H7 (cell line): Measurements from ENCODE around the gene SCG5. TPM values are rescaled to one million over a fixed set of nuclear protein-coding genes. Genes with fewer than 3 reads are reported as not detected.

Source experiments
- DNase-seq: peaks from one replicate; pipeline ENCODE4 v3.0.0; 2012
- H3K27me3 ChIP-seq: 2 replicates; pipeline ENCODE4 v1.6.0; 2011; ENCODE audit warnings: mild to moderate bottlenecking, low read length; ENCODE audit not compliant: control insufficient read depth, insufficient read depth
- H3K36me3 ChIP-seq: replicated peaks from 2 replicates; pipeline ENCODE4 v1.5.1; 2011; ENCODE audit warnings: low read length; ENCODE audit not compliant: control insufficient read depth, insufficient read depth
- H3K4me3 ChIP-seq: 2 replicates; pipeline ENCODE4 v1.5.1; 2011; ENCODE audit warnings: low read depth, mild to moderate bottlenecking, control low read depth, low read length, moderate library complexity; ENCODE audit not compliant: insufficient read depth
- total RNA-seq: library from RNA; depleted of rRNA; stranded (reverse); fragments of >200 nt; shearing (Covaris generic); gene quantifications from 2 replicates; pipeline ENCODE4 v1.2.3, GENCODE V29; 2014; rRNA removed

SCG5 gene
- total RNA-seq, 1 experiment from 2014 or later = 6.0 TPM

GRCh38 chr15:32737304-32737703, 95.8 kb downstream of the SCG5 start:
- Histone ChIP-seq H3K4me3 (no peak overlapping the region), H3K36me3 (no peaks in the 10 kb centered on the region), H3K27me3 (no peaks in the 10 kb centered on the region)
- no peak for DNase-seq

GRCh38 chr15:32738666-32739065, 97.2 kb downstream of the SCG5 start:
- Histone ChIP-seq H3K36me3 (no peaks in the 10 kb centered on the region), H3K4me3 (no peak overlapping the region), H3K27me3 (no peaks in the 10 kb centered on the region)
- no peak for DNase-seq

GRCh38 chr15:32739522-32740063, 98.1 kb downstream of the SCG5 start:
- no peaks in the 10 kb centered on the region for H3K27me3 ChIP-seq
- H3K4me3 ChIP-seq = no peak overlapping the region
- no peak for DNase-seq
- H3K36me3 ChIP-seq = no peaks in the 10 kb centered on the region

- DNase-seq = no peak
- Histone ChIP-seq H3K4me3 (no peak overlapping the region), H3K27me3 (no peaks in the 10 kb centered on the region), H3K36me3 (no peaks in the 10 kb centered on the region)
Measured at GRCh38 chr15:32743411-32744140, 102.1 kb downstream of the SCG5 start.

- DNase-seq = no peak
- Histone ChIP-seq H3K4me3 (no peak overlapping the region), H3K27me3 (no peaks in the 10 kb centered on the region), H3K36me3 (no peaks in the 10 kb centered on the region)
Measured at GRCh38 chr15:32746116-32746857, 104.8 kb downstream of the SCG5 start.

Other genes starting within 250 kb of the SCG5 start
- 0.59 TPM in 1 of 2 replicates, not detected in the other for gene GOLGA8K, start 238.4 kb upstream of the SCG5 start, total RNA-seq
- 0.10 and 0.15 TPM in 2 replicates for gene GOLGA8O, start 186.1 kb upstream of the SCG5 start, total RNA-seq
- gene GOLGA8N, start 48.3 kb upstream of the SCG5 start, total RNA-seq = 0.80 and 0.81 TPM in 2 replicates
- 40.9 and 53.1 TPM in 2 replicates for gene ARHGAP11A, start 26.2 kb upstream of the SCG5 start, total RNA-seq
- gene GREM1, start 76.3 kb downstream of the SCG5 start, total RNA-seq = 0.38 and 2.0 TPM in 2 replicates